Astrocyte (in vitro differentiated cells and primary cell): ENCODE measurements around the gene CFAP68. TPM values are rescaled to one million over a fixed set of nuclear protein-coding genes. Genes with fewer than 3 reads are reported as not detected.

Experiments
- DNase-seq: peaks from one replicate; pipeline ENCODE4 v3.0.0-alpha.2; 2010; ENCODE audit warnings: low read depth
- FAIRE-seq: peaks from 2 replicates; lab custom pipeline; 2011; peaks lifted over from hg19 to GRCh38; lab: Jason Lieb, UNC
- H2AFZ ChIP-seq: 2 replicates; pipeline ENCODE4 v1.6.0; 2012; ENCODE audit warnings: low read depth, low read length, inconsistent platforms
- H3K27ac ChIP-seq: 2 replicates; pipeline ENCODE4 v1.5.1; 2011; ENCODE audit warnings: low read depth, low read length, inconsistent platforms
- H3K27me3 ChIP-seq: 2 replicates; pipeline ENCODE4 v1.6.0; 2011; ENCODE audit warnings: low read length, inconsistent platforms; ENCODE audit not compliant: insufficient read depth
- H3K36me3 ChIP-seq: 2 replicates; pipeline ENCODE4 v1.5.1; 2011; ENCODE audit warnings: low read length, inconsistent platforms; ENCODE audit not compliant: insufficient read depth
- H3K4me1 ChIP-seq: 2 replicates; pipeline ENCODE4 v1.5.1; 2011; ENCODE audit warnings: low read length, inconsistent platforms; ENCODE audit not compliant: insufficient read depth
- H3K4me2 ChIP-seq: 2 replicates; pipeline ENCODE4 v1.6.0; 2012; ENCODE audit warnings: low read length, inconsistent platforms
- H3K4me3 ChIP-seq: 2 replicates; pipeline ENCODE4 v1.5.1; 2011; ENCODE audit warnings: low read depth, mild to moderate bottlenecking, low read length, inconsistent platforms; ENCODE audit not compliant: insufficient read depth
- H3K79me2 ChIP-seq: 2 replicates; pipeline ENCODE4 v1.6.0; 2012; ENCODE audit warnings: mild to moderate bottlenecking, low read length, inconsistent platforms; ENCODE audit not compliant: insufficient read depth
- H3K9ac ChIP-seq: 2 replicates; pipeline ENCODE4 v1.6.0; 2012; ENCODE audit warnings: mild to moderate bottlenecking, low read length, inconsistent platforms
- H3K9me3 ChIP-seq: 2 replicates; pipeline ENCODE4 v1.5.1; 2012; ENCODE audit warnings: low read depth, mild to moderate bottlenecking, low read length, inconsistent platforms; ENCODE audit not compliant: insufficient read depth
- H4K20me1 ChIP-seq: 2 replicates; pipeline ENCODE4 v1.6.0; 2012; ENCODE audit warnings: low read length, inconsistent platforms; ENCODE audit not compliant: insufficient read depth
- H3K27ac Mint-ChIP-seq: one replicate; pipeline ENCODE4 v1.8.0; 2021; ENCODE audit warnings: mild to moderate bottlenecking, mixed read lengths; ENCODE audit not compliant: unreplicated experiment
- H3K27me3 Mint-ChIP-seq: one replicate; pipeline ENCODE4 v1.8.0; 2021; ENCODE audit warnings: low read depth, mixed read lengths; ENCODE audit not compliant: unreplicated experiment
- H3K36me3 Mint-ChIP-seq: one replicate; pipeline ENCODE4 v1.8.0; 2021; ENCODE audit warnings: low read depth, mixed read lengths; ENCODE audit not compliant: unreplicated experiment
- H3K4me1 Mint-ChIP-seq: one replicate; pipeline ENCODE4 v1.8.0; 2021; ENCODE audit warnings: low read depth, mixed read lengths; ENCODE audit not compliant: unreplicated experiment
- H3K4me3 Mint-ChIP-seq: one replicate; pipeline ENCODE4 v1.8.0; 2021; ENCODE audit warnings: mild to moderate bottlenecking, moderate library complexity, mixed read lengths; ENCODE audit not compliant: unreplicated experiment
- H3K9me3 Mint-ChIP-seq: one replicate; pipeline ENCODE4 v1.8.0; 2021; ENCODE audit warnings: mild to moderate bottlenecking, mixed read lengths; ENCODE audit not compliant: unreplicated experiment
- EZH2 ChIP-seq: IDR thresholded peaks from 2 replicates; pipeline ENCODE4 v1.6.1; 2012; ENCODE audit warnings: mild to moderate bottlenecking, low read length, inconsistent platforms; ENCODE audit not compliant: insufficient read depth
- total RNA-seq: library from RNA; stranded (reverse); gene quantifications from 2 replicates; pipeline ENCODE4 v1.2.1, GENCODE V29; 2021
- TF ChIP-seq, protein P1 (sequence below): IDR thresholded peaks from 2 replicates; pipeline ENCODE4 v1.5.1; 2011; ENCODE audit warnings: low read depth, mild to moderate bottlenecking, inconsistent platforms, low read length, moderate library complexity; ENCODE audit not compliant: insufficient read depth

CFAP68 gene
- total RNA-seq, 1 donor from 2014 or later = 18.8 TPM

- peaks cover 18% of the 10 kb centered on the region for H3K4me1 ChIP-seq
- no peak overlapping the region for H3K4me2 ChIP-seq
- Mint-ChIP-seq H3K27ac (no peak overlapping the region), H3K27me3 (peaks cover 4% of the 10 kb centered on the region), H3K4me1 (peaks cover 9% of the 10 kb centered on the region), H3K4me3 (no peak overlapping the region), H3K9me3 (no peaks in the 10 kb centered on the region), H3K36me3 (no peaks in the 10 kb centered on the region)
- no peaks in the 10 kb centered on the region for H4K20me1 ChIP-seq
- no peaks in the 10 kb centered on the region for H3K9me3 ChIP-seq
- FAIRE-seq (no peak), DNase-seq (no peak)
- no peak overlapping the region for H2AFZ ChIP-seq
- no peak overlapping the region for H3K9ac ChIP-seq
- TF ChIP-seq EZH2 = no peak
- TF ChIP-seq, protein P1, sequence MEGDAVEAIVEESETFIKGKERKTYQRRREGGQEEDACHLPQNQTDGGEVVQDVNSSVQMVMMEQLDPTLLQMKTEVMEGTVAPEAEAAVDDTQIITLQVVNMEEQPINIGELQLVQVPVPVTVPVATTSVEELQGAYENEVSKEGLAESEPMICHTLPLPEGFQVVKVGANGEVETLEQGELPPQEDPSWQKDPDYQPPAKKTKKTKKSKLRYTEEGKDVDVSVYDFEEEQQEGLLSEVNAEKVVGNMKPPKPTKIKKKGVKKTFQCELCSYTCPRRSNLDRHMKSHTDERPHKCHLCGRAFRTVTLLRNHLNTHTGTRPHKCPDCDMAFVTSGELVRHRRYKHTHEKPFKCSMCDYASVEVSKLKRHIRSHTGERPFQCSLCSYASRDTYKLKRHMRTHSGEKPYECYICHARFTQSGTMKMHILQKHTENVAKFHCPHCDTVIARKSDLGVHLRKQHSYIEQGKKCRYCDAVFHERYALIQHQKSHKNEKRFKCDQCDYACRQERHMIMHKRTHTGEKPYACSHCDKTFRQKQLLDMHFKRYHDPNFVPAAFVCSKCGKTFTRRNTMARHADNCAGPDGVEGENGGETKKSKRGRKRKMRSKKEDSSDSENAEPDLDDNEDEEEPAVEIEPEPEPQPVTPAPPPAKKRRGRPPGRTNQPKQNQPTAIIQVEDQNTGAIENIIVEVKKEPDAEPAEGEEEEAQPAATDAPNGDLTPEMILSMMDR = no peak
- H3K27me3 ChIP-seq = no peaks in the 10 kb centered on the region
- H3K4me3 ChIP-seq = no peak overlapping the region
- H3K27ac ChIP-seq = no peak overlapping the region
- H3K36me3 ChIP-seq = no peaks in the 10 kb centered on the region
- no peaks in the 10 kb centered on the region for H3K79me2 ChIP-seq
Measured at GRCh38 chr11:111921541-111922230, 42.3 kb downstream of the CFAP68 start.

- Histone ChIP-seq H3K27ac (no peak overlapping the region), H2AFZ (no peak overlapping the region), H4K20me1 (no peaks in the 10 kb centered on the region), H3K4me2 (peak overlapping the region; percentile 58), H3K27me3 (no peaks in the 10 kb centered on the region), H3K9me3 (no peaks in the 10 kb centered on the region), H3K79me2 (no peaks in the 10 kb centered on the region), H3K4me1 (peaks cover 21% of the 10 kb centered on the region), H3K9ac (peak overlapping the region; percentile 25), H3K36me3 (no peaks in the 10 kb centered on the region), H3K4me3 (no peak overlapping the region)
- DNase-seq (peak; percentile 72), FAIRE-seq (no peak)
- Mint-ChIP-seq H3K9me3 (no peaks in the 10 kb centered on the region), H3K4me1 (peaks cover 9% of the 10 kb centered on the region), H3K27ac (peak overlapping the region; percentile 12), H3K36me3 (no peaks in the 10 kb centered on the region), H3K4me3 (no peak overlapping the region), H3K27me3 (peaks cover 4% of the 10 kb centered on the region)
- TF ChIP-seq EZH2 = no peak
- TF ChIP-seq, protein P1 = no peak
Measured at GRCh38 chr11:111922803-111923202, 43.5 kb downstream of the CFAP68 start.

GRCh38 chr11:111923351-111923788 is 44.0 kb downstream of the CFAP68 start:
- Histone ChIP-seq H3K27ac (no peak overlapping the region), H3K9me3 (no peaks in the 10 kb centered on the region), H2AFZ (peak overlapping the region; percentile 57), H3K36me3 (no peaks in the 10 kb centered on the region), H3K9ac (peak overlapping the region; percentile 25), H3K4me1 (peaks cover 21% of the 10 kb centered on the region), H3K79me2 (no peaks in the 10 kb centered on the region), H3K27me3 (no peaks in the 10 kb centered on the region), H4K20me1 (no peaks in the 10 kb centered on the region), H3K4me2 (peak overlapping the region; percentile 58), H3K4me3 (no peak overlapping the region)
- no peak for TF ChIP-seq EZH2
- TF ChIP-seq, protein P1 = no peak
- DNase-seq (peak; percentile 39), FAIRE-seq (no peak)
- Mint-ChIP-seq H3K9me3 (no peaks in the 10 kb centered on the region), H3K4me3 (no peak overlapping the region), H3K27ac (peak overlapping the region; percentile 12), H3K4me1 (peaks cover 9% of the 10 kb centered on the region), H3K27me3 (peaks cover under 1% of the 10 kb centered on the region), H3K36me3 (no peaks in the 10 kb centered on the region)
